Measurements from ENCODE around the gene ELK4. TPM values are rescaled to one million over a fixed set of nuclear protein-coding genes. Genes with fewer than 3 reads are reported as not detected.

ELK4 gene
- total RNA-seq, 1 donor from 2014 or later, result 57.1 TPM

GRCh38 chr1:205677167-205677566 is 45.4 kb upstream of the ELK4 start:
- DNase-seq (ENCODE audit: low spot score), result no peak
- Mint-ChIP-seq H3K9me3 (ENCODE audit: unreplicated experiment) (no peaks in the 10 kb centered on the region), H3K4me3 (ENCODE audit: unreplicated experiment) (no peak overlapping the region), H3K4me1 (ENCODE audit: unreplicated experiment) (peaks cover 49% of the 10 kb centered on the region), H3K36me3 (ENCODE audit: low read depth, unreplicated experiment) (no peaks in the 10 kb centered on the region), H3K27me3 (ENCODE audit: unreplicated experiment) (peaks cover 12% of the 10 kb centered on the region), H3K27ac (ENCODE audit: unreplicated experiment) (no peak overlapping the region)
- TF ChIP-seq CTCF (IDR thresholded peaks at IDR 0.05; ENCODE audit: unreplicated experiment), result no peak

GRCh38 chr1:205676597-205676996 is 44.8 kb upstream of the ELK4 start:
- Mint-ChIP-seq H3K9me3 (ENCODE audit: unreplicated experiment) (no peaks in the 10 kb centered on the region), H3K27ac (ENCODE audit: unreplicated experiment) (no peak overlapping the region), H3K36me3 (ENCODE audit: low read depth, unreplicated experiment) (no peaks in the 10 kb centered on the region), H3K4me3 (ENCODE audit: unreplicated experiment) (no peak overlapping the region), H3K27me3 (ENCODE audit: unreplicated experiment) (peaks cover 12% of the 10 kb centered on the region), H3K4me1 (ENCODE audit: unreplicated experiment) (peaks cover 54% of the 10 kb centered on the region)
- no peak for DNase-seq (ENCODE audit: low spot score)
- no peak for TF ChIP-seq CTCF (IDR thresholded peaks at IDR 0.05; ENCODE audit: unreplicated experiment)

- peaks cover 9% of the 10 kb centered on the region for H3K27me3 Mint-ChIP-seq (ENCODE audit: unreplicated experiment)
- peaks cover 58% of the 10 kb centered on the region for H3K4me1 Mint-ChIP-seq (ENCODE audit: unreplicated experiment)
- H3K27ac Mint-ChIP-seq (ENCODE audit: unreplicated experiment), result no peak overlapping the region
- H3K9me3 Mint-ChIP-seq (ENCODE audit: unreplicated experiment), result no peaks in the 10 kb centered on the region
- H3K4me3 Mint-ChIP-seq (ENCODE audit: unreplicated experiment), result no peak overlapping the region
- H3K36me3 Mint-ChIP-seq (ENCODE audit: low read depth, unreplicated experiment), result no peaks in the 10 kb centered on the region
- TF ChIP-seq CTCF (IDR thresholded peaks at IDR 0.05; ENCODE audit: unreplicated experiment), result no peak
- no peak for DNase-seq (ENCODE audit: low spot score)
Observed at GRCh38 chr1:205676002-205676401, 44.2 kb upstream of the ELK4 start.

GRCh38 chr1:205675247-205675646 is 43.4 kb upstream of the ELK4 start:
- H3K36me3 Mint-ChIP-seq (ENCODE audit: low read depth, unreplicated experiment), result no peaks in the 10 kb centered on the region
- peaks cover 59% of the 10 kb centered on the region for H3K4me1 Mint-ChIP-seq (ENCODE audit: unreplicated experiment)
- H3K4me3 Mint-ChIP-seq (ENCODE audit: unreplicated experiment), result no peak overlapping the region
- DNase-seq (ENCODE audit: low spot score), result no peak
- no peak overlapping the region for H3K27ac Mint-ChIP-seq (ENCODE audit: unreplicated experiment)
- no peak for TF ChIP-seq CTCF (IDR thresholded peaks at IDR 0.05; ENCODE audit: unreplicated experiment)
- peaks cover 5% of the 10 kb centered on the region for H3K27me3 Mint-ChIP-seq (ENCODE audit: unreplicated experiment)
- H3K9me3 Mint-ChIP-seq (ENCODE audit: unreplicated experiment), result no peaks in the 10 kb centered on the region

- H3K27me3 Mint-ChIP-seq (ENCODE audit: unreplicated experiment), result peaks cover 1% of the 10 kb centered on the region
- DNase-seq (ENCODE audit: low spot score), result no peak
- H3K36me3 Mint-ChIP-seq (ENCODE audit: low read depth, unreplicated experiment), result no peaks in the 10 kb centered on the region
- no peak overlapping the region for H3K4me3 Mint-ChIP-seq (ENCODE audit: unreplicated experiment)
- peaks cover 55% of the 10 kb centered on the region for H3K4me1 Mint-ChIP-seq (ENCODE audit: unreplicated experiment)
- no peaks in the 10 kb centered on the region for H3K9me3 Mint-ChIP-seq (ENCODE audit: unreplicated experiment)
- no peak overlapping the region for H3K27ac Mint-ChIP-seq (ENCODE audit: unreplicated experiment)
- no peak for TF ChIP-seq CTCF (IDR thresholded peaks at IDR 0.05; ENCODE audit: unreplicated experiment)
Observed at GRCh38 chr1:205672970-205673369, 41.2 kb upstream of the ELK4 start.

Data from endothelial cell (in vitro differentiated cells).